Activated CD8-positive, alpha-beta memory T cell treated with anti-CD3 and anti-CD28 coated beads, Interleukin-2, amount 50 U/mL, for 1 hour (primary cell): ENCODE data around the gene SLC48A1.

Source experiments
- DNase-seq: peaks from one replicate; pipeline ENCODE4 v3.0.0-alpha.2; 2020; ENCODE audit errors: extremely low read depth

The SLC48A1 gene

DNA sequence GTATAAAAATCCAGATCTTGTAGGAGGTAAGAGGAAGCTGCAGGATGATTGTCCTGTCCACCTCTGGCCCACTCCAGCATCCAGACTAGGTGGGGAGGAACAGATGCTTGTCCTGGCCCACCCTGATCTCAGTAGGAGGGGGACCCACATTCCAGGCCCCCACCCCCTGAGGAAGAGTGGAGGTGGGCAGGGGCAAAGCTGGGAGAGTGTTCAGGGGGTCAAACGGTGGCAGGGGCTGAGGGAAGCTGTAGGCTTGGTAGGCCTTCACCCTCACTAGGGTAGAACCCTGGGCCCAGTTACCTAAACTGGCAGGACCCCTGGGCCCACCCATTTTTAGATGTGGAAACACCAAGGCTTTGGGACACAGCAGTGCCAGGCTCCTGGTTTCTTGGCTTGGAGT, 4.1 kb downstream of the SLC48A1 start:
- no peak for DNase-seq

DNA sequence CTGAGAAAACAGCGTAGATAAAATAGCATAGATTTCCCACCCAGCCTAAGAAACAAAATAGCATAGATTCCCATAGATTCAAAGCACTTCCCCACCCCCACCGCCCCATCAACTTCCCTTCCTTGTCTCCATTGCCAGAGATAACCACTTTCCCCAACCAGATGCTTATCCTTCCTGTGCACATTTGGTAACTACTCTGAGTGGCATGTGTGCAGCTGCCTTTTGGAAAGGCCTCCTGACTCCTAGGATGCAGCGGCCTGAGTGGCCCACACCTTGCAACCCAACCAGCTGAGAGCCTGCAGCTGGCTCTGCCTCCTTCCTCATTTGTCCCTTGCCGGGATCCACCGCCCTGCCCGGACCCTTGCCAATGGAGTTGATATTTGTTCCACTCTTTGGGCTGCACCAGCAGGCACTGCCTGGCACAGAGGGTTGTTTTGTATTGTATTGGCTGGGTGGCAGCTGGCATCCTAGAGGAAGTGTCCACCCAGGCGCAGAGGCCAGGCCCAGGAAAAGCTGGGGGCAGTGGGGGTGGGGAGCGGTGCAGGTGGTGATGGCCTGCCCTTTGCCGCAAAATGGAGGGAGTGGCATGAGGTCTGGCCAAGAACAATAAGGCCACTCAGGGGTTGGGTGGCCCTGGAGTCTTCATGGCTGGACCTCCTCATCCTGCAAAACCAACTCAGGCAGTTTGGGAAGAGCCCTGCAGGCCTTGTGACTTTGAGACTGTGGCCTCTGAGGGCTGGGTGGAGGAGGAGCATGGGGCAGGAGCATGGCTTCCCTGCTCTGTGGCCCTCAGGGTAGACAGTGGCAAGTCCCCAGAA, 4.9 kb downstream of the SLC48A1 start:
- DNase-seq: no peak

DNA sequence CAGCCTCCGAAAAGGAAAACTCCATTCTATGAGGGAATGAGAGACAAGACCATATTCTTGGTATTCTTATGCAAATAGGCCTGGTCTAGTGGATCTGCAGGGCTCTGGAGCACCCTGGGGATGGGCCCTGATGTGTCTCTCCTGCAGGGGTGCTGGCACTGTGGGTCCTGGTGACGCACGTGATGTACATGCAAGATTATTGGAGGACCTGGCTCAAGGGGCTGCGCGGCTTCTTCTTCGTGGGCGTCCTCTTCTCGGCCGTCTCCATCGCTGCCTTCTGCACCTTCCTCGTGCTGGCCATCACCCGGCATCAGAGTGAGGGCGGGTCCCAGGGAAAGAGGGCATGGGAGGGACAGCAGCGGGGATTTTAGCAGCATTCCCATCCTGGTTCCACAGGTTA, 5.8 kb downstream of the SLC48A1 start:
- no peak for DNase-seq

DNA sequence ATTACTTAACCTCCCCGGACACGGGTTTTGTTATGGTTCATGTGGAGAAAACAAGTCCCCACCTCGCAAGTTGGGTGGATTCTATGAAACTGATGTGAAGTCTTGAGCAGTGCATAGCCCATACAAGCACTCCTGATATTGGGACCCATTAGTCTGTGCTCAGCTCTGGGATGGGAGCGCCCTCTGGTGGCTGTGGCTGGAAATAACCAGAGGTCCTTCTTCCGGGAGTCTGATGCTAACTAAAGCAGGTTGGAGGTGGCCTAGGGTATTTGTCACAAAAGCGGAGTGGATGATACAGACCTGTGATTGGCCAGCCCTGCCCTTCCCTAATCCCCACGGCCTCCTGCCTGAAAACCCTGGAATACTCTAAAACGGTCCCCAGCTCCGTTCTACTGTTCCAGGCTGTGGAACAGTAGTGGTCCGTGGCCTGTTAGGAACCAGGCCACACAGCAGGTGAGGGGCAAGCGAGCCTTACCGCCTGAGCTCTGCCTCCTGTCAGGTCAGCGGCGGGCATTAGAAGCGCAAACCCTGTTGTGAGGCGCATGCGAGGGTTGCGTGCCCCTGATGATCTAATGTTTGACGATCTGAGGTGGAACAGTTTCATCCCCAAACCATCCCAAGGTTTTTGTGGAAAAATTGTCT, 6.4 kb downstream of the SLC48A1 start:
- peak; percentile 72 for DNase-seq

DNA sequence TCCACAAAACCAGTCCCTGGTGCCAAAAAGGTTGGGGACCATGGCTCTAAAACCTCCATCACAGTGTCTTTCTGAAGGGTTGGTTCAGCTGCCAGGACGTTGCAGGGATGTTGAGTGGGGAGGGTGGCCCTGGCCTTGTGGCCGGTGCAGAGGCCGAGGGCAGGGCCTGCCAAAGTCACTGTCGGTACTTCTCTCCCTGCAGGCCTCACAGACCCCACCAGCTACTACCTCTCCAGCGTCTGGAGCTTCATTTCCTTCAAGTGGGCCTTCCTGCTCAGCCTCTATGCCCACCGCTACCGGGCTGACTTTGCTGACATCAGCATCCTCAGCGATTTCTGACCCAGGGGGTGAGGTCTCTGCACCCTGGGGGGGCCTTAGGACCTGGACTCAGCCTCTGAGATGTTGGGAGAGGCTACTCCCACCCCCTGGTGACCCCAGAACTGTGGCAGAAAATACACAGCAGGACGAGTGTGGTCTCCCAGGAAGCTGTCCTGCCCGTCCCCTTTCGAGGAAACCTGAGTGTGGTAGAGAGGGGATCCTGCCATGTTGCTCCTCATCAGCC, 7.0 kb downstream of the SLC48A1 start:
- DNase-seq: no peak

DNA sequence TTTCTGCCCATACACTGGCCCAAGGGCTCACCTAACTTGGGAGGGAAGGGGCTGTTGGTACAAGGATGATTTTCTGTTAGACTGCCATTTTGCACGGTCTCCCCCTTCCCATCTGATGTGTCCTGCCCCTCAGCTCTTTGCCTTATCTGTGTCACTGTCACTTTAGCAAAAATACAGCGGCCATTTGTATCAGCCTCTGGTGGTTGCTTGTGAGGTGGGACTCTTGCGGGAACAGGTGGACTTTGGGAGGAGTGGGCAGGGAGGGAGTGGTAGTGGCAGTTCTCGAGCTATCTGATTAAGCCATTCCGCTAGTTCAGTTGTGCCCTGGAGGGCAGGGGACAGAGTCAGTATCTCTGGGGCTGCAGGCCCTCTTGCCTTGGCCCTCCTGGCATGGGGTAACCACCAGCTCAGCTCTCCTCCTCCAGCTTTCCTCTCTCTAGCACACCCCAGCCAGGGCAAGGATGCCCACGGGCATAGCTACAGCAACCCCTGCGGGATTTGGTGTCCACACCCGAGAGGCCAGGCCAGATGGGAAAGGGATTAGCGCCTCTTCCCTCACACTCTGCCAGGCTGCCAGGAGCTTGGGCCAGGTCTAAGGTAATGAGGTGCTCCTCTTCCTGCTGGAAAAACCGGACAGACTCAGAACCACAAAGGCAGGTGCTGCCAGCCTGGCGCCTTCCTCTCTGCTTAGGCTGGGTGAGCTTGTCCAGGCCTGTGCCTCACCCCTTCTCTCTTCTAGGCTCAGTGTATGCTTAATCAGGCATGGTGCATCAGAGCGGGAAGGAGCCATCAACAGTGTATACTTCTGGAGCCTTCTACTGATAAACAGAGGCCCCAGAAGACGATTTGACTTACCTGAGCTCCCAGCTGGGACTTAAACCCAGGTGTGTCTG, 8.7 kb downstream of the SLC48A1 start:
- no peak for DNase-seq

DNA sequence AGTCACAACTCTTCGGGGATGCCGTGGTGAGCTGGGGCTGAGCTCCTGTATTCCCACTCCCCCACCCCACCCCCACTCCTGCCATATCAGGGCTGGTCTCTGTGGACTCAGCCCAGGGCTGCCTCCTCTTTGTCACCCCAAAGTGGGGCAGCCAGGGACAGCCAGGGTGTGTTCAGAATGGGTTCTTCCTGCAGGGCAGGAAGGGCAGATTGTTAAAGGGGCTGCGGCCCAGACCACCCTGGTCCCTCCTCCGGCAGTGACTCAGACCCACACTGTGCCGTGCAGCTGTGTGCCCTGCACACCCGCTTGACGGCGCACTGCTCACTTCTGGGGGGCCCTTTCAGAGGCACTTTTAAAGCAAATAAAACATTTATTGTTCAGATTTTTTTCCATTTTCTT, 9.3 kb downstream of the SLC48A1 start:
- no peak for DNase-seq

DNA sequence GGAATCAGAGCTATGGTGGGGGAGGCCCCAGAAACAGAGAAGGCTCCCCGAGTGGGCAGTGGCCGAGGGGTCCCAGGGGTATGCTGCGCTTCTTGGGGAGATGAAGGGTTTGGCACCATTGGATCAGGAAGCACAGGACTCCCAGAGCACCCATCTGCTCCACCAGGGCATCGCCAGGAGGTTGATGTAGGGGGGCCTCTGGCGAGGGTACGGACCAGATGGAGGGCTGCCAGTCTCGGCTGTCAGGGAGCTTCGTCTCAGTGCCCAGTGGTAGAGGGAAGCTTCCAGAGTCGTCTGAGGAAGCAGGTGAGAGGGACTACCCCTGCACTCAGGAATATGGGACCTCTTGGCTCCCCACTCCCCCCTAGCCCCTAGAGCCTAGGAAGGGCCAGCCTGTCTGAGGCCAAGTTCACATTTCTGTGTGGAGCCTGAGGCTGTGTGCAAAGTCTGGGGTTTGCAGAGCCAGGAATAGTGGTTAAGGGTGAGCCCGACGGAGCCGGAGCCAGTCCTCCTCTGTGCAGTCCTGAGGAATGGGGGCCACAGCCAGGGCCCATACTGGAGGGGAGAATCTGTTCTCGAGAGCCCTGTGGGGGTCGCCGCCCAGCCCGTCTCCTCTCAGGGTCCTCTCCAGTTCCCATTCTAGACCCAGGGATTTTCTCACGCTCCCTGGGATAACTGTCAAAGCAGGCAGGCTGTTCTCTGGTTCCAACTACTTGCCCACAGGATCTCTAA, 10.2 kb downstream of the SLC48A1 start:
- no peak for DNase-seq

DNA sequence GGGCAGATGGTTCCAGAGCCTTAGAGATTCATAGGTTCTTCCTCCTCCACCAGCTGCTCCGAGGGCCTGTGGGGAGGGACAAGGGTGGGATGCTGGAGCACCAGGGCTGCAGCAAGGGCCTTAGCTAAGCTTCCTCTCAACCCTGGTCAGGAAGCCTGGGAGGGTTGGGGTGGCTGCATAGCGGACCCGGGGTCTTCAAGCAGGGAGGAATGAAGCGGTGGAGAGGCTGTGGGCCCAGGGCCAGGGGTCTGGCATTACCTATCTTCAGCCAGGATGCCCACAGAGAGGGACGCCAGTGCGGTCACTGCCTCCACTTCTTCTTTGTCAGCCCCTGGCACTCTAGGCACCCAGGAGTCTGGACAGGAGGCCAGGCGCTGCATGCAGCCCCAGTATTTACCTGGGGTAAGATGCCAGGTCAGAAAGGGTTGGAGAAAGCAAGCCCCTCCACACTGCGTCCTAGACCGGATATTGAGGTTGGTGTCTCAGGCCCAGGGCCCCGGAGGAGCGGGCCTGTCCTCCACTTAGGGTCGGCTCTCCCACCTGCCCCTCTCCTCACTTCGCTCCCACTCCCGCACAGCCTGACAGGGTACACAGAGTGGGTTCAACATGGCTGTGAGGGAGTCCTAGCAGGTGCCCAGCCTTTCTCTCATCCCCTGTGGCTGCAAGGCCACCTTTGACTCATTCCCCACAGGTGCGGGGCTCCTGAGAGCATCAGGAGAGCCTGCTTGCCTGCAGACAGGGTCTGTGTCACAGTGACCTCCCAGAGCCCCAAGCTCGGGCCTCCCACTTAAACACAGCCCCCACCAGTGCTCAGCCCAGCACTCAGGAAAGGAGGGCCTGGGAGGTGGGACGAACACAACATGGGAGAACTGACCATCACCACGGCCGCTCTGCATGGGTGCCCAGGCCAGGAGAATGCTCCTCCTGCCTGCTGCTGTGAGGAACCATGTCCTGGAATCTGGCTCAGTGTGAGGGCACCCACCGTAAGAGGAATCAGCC, 11.1 kb downstream of the SLC48A1 start:
- no peak for DNase-seq

DNA sequence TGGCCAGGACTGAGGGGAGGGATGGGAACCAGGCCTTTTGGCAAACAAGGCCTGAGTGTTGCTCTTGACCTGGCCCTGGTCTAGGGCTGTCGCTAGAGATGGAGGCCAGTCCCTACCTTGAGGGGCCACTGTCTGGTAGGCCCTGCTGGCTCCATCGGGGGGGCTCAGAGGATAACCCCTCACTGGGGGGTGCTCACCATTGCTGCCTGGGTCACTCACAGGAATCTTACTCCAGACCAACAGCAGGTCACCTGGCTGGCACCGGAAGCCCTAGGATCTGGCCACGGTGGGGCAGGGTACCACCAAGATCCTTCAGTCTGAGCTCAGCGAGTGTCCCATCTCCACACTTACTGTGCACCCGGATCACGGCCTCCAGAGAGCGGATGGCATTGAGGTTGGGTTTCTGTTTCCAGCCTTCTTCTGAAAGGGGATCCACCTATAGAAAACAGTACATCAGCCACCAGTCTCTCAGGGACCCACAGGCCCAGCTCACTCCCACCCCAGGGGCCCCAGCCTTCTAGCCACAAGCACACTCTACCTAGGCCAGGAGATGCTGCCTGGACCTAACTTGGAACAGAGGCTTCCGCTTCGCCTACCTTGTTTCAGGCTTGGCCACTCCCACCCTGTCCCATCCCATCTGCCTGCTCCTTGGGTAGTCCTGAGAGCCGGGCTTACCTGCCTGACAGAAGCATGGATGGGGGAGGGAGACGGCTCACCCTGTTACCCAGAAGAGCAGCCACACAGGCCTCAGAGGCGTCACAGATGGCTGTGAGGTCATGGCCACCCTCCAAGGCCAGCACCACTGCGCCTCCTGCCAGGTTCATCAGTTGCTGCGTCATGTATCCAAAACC, 12.2 kb downstream of the SLC48A1 start:
- no peak for DNase-seq

DNA sequence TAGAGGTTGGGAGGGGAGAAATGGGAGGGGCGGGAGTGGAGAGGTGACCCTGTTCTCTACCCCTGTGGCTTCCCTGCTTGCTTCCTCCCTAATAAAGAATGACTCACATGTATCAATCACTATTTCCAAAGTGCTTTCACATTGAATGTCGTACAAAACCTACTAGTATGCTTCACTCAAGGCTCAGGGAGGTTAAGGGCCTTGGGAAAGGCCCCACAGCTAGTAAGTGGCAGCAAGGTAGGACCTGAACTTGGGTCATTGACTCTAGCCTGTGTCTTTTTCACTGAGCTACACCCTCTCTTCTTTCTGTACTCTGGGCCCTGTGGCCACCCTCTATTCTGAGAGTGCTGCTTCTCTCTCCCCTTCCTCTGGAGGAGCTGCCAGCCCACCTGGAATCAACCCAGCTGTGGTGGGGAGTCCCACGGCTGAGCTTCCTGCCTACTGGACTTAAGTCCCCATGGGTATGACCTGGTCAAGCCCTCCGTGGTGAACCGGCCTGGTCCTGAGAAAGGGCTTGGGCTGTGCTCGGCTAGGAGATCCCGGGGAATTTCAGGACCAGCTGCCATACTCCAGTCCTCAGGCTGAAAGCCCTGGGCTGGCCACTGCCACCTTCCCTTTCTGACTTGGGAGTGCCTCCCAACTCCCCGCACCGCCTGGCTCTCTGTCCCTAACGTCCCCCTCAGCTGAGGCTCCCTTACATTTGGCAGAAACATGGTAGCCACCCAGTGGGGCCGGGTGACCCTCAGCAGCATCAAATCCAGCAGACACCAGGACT, 13.0 kb downstream of the SLC48A1 start:
- no peak for DNase-seq

DNA sequence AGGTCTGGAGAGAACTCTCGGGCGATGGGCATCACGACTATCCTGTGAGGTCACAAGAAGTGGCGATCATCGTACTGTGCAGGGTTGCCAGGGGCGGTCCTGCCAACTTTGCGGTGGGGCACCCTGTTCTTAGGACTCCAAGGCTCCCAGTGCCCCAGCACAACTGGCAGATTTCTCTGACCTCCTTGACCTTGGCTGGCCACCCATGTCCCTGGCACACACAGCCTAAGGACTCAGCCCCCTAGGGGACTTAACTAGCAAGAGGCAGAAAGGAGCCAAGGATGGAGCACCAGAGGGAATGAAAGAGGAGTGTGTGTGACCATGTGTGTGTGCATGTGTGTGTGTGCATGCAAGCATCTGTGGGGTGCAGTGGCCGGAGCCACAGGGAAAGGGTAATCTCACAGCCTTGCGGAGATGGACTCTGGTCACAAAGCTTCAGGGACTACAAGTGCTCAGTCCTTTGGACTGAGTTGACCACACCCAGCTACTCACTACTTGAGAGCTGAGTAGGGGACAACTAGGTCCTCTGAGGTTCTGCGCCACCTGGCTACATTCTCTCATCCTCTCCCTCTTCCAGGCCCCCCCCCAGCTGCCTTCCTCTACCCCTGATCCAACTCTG, 13.7 kb downstream of the SLC48A1 start:
- no peak for DNase-seq

DNA sequence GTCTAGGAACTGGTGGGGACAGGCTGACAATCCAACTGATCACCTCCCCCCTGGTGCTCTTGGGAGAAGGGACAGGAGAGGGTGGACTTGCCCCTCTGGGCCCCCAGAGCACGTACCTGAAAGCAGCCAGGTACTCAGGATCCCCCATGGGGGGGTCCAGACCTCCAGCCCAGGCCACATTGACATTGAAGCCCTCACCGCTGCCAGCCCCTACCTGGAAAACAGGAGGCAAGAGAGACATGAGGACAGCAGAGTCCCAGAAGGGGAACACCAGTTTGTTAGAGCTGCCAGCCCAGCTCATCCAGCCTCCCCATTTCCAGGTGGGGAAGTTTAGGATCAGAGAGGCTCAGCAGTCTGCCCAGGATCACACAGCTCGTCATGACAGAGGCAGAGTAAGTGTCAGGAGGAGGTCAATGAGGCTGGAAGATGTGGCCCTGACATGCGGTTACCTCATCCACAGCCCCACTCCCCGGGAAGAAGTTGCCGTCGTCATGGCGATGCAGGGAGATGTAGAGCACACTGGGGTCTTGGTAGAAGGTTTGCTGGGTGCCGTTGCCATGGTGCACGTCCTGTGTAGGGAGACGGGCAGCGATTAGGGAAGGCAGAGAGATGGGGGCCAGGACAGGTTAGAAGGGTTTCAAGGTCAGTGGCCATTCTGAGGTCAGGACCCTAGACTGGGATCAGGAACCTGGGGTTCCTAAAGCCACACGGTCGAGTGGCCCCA, 14.7 kb downstream of the SLC48A1 start:
- no peak for DNase-seq

DNA sequence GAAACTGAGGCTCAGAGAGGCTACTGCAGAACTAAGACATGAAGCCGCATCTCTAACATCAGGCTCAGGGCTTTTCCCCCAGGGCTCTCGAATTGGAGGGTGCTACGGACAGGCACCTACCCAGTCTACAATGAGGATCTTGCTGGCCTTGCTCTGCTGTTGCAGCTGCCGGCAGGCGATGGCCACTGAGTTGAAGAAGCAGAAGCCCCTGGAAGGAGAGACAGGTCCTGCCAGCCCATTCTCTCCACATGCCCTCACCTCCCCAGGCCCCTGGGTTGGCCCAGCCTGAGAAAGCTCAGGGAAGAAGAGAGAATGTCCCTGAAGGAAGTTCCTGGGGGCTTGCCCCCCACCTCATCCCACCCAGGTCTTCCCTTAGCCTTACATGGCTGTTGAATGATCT, 16.1 kb downstream of the SLC48A1 start:
- no peak for DNase-seq

DNA sequence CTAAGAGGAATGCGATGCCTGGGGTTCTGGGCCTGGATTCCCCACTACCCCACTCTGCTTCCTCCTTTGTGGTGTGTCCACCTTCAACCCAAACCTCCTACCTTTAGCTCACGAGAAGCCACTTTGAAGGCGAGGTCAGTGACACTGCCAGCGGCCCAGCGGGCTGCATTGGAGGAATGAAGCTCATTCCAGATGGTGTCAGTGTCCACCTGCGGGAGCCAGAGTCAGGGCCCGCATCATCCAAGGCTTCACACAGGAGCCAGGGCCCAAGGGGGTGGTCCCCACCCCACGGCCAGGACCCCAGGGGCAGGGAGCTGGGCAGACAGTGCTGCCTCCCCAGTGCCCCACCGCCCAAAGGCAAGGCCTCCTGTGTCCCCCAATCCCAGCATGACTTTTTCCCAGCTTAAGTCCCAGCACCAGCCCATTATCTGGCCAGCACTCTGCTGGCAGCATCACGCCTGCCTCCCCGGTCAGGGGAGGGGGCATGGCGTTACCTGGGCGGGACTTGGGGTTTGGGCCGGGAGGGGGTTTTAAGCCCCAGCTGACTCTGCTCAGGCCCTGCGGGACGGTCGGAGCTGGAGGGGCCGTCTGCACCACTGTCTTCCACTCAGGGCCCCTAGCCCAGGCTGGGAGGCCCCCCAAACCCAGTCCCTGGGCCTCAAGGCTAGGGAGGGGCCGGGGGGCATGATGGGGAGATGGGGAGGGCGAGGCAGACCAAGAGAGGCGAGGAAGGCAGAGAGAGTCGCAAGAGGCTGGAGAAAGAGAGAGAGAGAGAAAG, 16.9 kb downstream of the SLC48A1 start:
- DNase-seq: no peak

DNA sequence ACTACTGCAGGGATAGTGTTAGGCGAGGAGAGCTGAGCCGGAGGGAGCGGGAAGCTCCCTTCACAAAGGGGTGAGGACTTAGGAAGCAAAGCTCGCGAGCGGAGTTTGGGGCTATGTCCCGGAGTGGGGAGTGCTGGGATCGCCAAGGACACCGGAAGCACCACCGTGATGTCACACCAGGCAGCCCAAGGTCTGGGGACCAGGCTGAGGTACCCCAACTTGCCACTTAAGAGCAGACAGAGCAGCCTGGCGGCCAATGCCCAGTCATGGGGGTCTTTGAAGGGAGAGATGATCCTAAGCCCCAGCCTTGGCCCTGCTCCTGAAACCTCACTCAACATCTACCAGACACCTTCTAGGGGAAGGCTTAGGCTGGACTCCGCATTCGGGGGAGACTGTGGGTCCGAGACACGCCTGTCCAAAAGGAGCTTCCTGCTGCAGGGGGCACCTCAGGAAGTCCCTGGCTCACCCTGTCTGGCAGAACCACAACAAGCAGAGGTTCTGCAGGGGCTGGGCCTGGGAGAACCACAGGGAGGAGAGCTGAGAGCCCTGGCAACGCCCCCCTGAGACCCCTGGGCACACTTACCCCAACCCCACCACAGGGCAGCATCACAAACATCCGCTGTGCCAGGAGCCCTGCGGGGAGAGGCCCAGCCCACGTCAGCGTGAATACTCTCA, 17.8 kb downstream of the SLC48A1 start:
- no peak for DNase-seq
